PC-3 (cell line): Measurements from ENCODE around the gene TTF2. TPM values are rescaled to one million over a fixed set of nuclear protein-coding genes. Genes with fewer than 3 reads are reported as not detected.
"Not testable (repeated sequence)": the region's sequence is repeated elsewhere in the genome, so short reads cannot be mapped to it uniquely, and the experiment has no call there.

Source experiments
- ATAC-seq: fragments of 200-7000 bp; cut with Tn5 transposase; 2 replicates; pipeline ENCODE4 v1.9.1; 2020; ENCODE audit warnings: mild to moderate bottlenecking, moderate library complexity
- BruUV-seq: library from RNA; stranded (reverse); fragments of 400-500 nt; replicated peaks from 2 replicates; lab custom pipeline; 2021; lab: Mats Ljungman, UMichigan
- CTCF ChIA-PET: fragments of 300-600 bp; sonication (Branson Sonifier 250); formaldehyde crosslinking; loops from one replicate; lab custom pipeline; 2022; ENCODE audit warnings: antibody characterized with exemption; lab: Charles Lee
- POLR2A ChIA-PET: fragments of 300-600 bp; sonication (Branson Sonifier 250); formaldehyde crosslinking; loops from one replicate; lab custom pipeline; 2022; ENCODE audit warnings: antibody characterized with exemption; ENCODE audit not compliant: unreplicated experiment; lab: Charles Lee
- DNase-seq: peaks from one replicate; pipeline ENCODE4 v3.0.0-alpha.2; 2015
- H2AFZ ChIP-seq: fragments of 300-600 bp; sonication (generic); 2 replicates; pipeline ENCODE4 v1.6.0; 2016; ENCODE audit warnings: antibody characterized with exemption, low read length
- H3F3A ChIP-seq: fragments of 300-600 bp; sonication (generic); one replicate; pipeline ENCODE4 v1.6.0; 2017; ENCODE audit warnings: antibody characterized with exemption, low read length, control low read depth, mild to moderate bottlenecking; ENCODE audit not compliant: unreplicated experiment
- H3K27ac ChIP-seq: fragments of 300-600 bp; sonication (generic); 2 replicates; pipeline ENCODE4 v1.5.1; 2016; ENCODE audit warnings: mild to moderate bottlenecking, low read length
- H3K27me3 ChIP-seq: fragments of 300-600 bp; sonication (generic); 2 replicates; pipeline ENCODE4 v1.6.1; 2016; ENCODE audit warnings: low read length, mixed read lengths
- H3K36me3 ChIP-seq: fragments of 300-600 bp; sonication (generic); 2 replicates; pipeline ENCODE4 v1.6.1; 2016; ENCODE audit warnings: low read depth, mixed run types, low read length, mixed read lengths
- H3K4me1 ChIP-seq: fragments of 300-600 bp; sonication (generic); 2 replicates; pipeline ENCODE4 v1.5.1; 2016; ENCODE audit warnings: low read length; ENCODE audit not compliant: insufficient read depth
- H3K4me2 ChIP-seq: fragments of 300-600 bp; sonication (generic); 2 replicates; pipeline ENCODE4 v1.6.0; 2016; ENCODE audit warnings: low read length
- H3K4me3 ChIP-seq: fragments of 300-600 bp; sonication (generic); 2 replicates; pipeline ENCODE4 v1.5.1; 2016; ENCODE audit warnings: mild to moderate bottlenecking, low read length, mixed read lengths
- H3K79me2 ChIP-seq: fragments of 300-600 bp; sonication (generic); 2 replicates; pipeline ENCODE4 v1.6.1; 2017; ENCODE audit warnings: low read length, mixed read lengths
- H3K9ac ChIP-seq: fragments of 300-600 bp; sonication (generic); 2 replicates; pipeline ENCODE4 v1.6.0; 2016; ENCODE audit warnings: mild to moderate bottlenecking, low read length
- H3K9me2 ChIP-seq: fragments of 300-600 bp; sonication (generic); replicated peaks from 2 replicates; pipeline ENCODE4 v1.6.1; 2016; ENCODE audit warnings: mixed run types, low read length, mixed read lengths
- H3K9me3 ChIP-seq: fragments of 300-600 bp; sonication (generic); 2 replicates; pipeline ENCODE4 v1.6.1; 2016; ENCODE audit warnings: low read length, mixed read lengths
- H4K20me1 ChIP-seq: fragments of 300-600 bp; sonication (generic); 2 replicates; pipeline ENCODE4 v1.6.1; 2016; ENCODE audit warnings: low read length, mixed read lengths
- EZH2 ChIP-seq: fragments of 300-600 bp; sonication (generic); IDR thresholded peaks from one replicate; pipeline ENCODE4 v1.6.1; 2017; ENCODE audit warnings: antibody characterized with exemption, mild to moderate bottlenecking, low read length; ENCODE audit not compliant: unreplicated experiment
- EZH2phosphoT487 ChIP-seq: fragments of 300-600 bp; sonication (generic); IDR thresholded peaks from 2 replicates; pipeline ENCODE4 v1.6.1; 2018; ENCODE audit warnings: mild to moderate bottlenecking, antibody characterized with exemption, low read length, borderline replicate concordance
- intact Hi-C: fragments of 100-400 bp; cut with micrococcal nuclease; formaldehyde crosslinking; loops from 2 replicates; pipeline ENCODE4 v1.9.0; 2023
- microRNA-seq: library from miRNA; unstranded; fragments of <30 nt; microRNA quantifications from one replicate; pipeline ENCODE4 v1.1.0, GENCODE V29; 2020; ENCODE audit not compliant: unreplicated experiment
- total RNA-seq: library from RNA; depleted of rRNA; stranded (reverse); fragments of >200 nt; gene quantifications from 2 replicates; pipeline ENCODE4 v1.2.3, GENCODE V29; 2014; rRNA removed
- TF ChIP-seq, protein P1 (sequence below): fragments of 300-600 bp; sonication (generic); conservative IDR thresholded peaks from 2 replicates; pipeline ENCODE4 v1.5.1; 2017; ENCODE audit warnings: antibody characterized with exemption, low read depth, mild to moderate bottlenecking, low read length

The TTF2 gene
- total RNA-seq, 1 experiment from 2014 or later: 25.1 TPM

DNA sequence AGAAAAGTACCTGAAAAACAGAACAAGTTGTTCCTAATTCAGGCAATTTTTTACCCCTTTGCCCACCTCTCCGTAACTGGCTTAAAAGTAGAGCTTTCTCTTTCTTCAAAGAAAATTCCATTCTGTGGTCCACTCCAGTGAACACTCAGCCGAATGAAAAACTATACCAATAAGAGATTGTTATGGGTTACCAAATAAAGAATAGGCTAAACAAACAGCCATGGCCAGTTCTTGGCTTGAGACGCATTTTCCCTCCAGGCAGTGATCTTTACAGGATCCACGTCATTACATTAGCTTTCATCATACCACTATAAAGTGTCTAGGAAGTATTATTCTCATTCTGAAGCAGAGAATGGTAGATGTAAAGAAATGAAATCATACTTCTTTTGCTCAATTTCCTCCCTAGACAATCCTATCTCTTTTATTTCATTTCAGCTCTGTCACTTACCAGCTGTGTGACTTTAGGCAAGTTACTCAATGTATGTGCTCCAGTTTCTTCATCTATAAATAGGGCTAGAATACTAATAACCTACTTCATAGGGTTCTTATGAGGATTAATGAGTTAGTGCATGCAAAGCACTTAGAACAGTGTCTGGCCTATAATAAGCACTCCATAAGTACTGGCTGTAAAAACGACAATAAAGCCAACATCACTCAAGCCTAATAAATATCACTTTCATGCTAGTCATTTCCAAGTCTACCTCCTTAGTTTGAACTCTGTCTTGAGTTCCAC is 87.9 kb downstream of the TTF2 start:
- Histone ChIP-seq H3K9ac (peak overlapping the region; percentile 85), H3K9me3 (no peaks in the 10 kb centered on the region), H3K9me2 (no peaks in the 10 kb centered on the region), H3K4me3 (peak overlapping the region; percentile 59), H3K27me3 (no peaks in the 10 kb centered on the region), H3F3A (peaks cover 12% of the 10 kb centered on the region), H2AFZ (0 out of 2 replicates have a peak overlapping the region, but pooled peaks have one; percentile 18), H3K4me2 (peak overlapping the region; percentile 83), H4K20me1 (no peaks in the 10 kb centered on the region), H3K36me3 (no peaks in the 10 kb centered on the region), H3K79me2 (no peaks in the 10 kb centered on the region), H3K27ac (peak overlapping the region; percentile 98), H3K4me1 (peaks cover 40% of the 10 kb centered on the region)
- DNase-seq: peak; percentile 95
- peak; percentile 68 for ATAC-seq
- BruUV-seq: TSS peak; percentile 83
- TF ChIP-seq, protein P1, sequence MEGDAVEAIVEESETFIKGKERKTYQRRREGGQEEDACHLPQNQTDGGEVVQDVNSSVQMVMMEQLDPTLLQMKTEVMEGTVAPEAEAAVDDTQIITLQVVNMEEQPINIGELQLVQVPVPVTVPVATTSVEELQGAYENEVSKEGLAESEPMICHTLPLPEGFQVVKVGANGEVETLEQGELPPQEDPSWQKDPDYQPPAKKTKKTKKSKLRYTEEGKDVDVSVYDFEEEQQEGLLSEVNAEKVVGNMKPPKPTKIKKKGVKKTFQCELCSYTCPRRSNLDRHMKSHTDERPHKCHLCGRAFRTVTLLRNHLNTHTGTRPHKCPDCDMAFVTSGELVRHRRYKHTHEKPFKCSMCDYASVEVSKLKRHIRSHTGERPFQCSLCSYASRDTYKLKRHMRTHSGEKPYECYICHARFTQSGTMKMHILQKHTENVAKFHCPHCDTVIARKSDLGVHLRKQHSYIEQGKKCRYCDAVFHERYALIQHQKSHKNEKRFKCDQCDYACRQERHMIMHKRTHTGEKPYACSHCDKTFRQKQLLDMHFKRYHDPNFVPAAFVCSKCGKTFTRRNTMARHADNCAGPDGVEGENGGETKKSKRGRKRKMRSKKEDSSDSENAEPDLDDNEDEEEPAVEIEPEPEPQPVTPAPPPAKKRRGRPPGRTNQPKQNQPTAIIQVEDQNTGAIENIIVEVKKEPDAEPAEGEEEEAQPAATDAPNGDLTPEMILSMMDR: no peak
- TF ChIP-seq EZH2: no peak
- no peak for TF ChIP-seq EZH2phosphoT487
- intact Hi-C loops: loop anchor here (1.0 to 5.0 kb wide), 5 partner anchors 14 to 134 kb away; partner anchors contain the start of gene TRIM45
- ChIA-PET POLR2A (interaction anchor here (0.7 kb wide), 2 partner anchors 19 to 20 kb away, joined by 3 to 4 read pairs; no protein-coding TSS in a partner anchor), CTCF (interaction anchor here (1.0 kb wide), 1 partner anchor 19 kb away, joined by 4 read pairs; no protein-coding TSS in a partner anchor)

DNA sequence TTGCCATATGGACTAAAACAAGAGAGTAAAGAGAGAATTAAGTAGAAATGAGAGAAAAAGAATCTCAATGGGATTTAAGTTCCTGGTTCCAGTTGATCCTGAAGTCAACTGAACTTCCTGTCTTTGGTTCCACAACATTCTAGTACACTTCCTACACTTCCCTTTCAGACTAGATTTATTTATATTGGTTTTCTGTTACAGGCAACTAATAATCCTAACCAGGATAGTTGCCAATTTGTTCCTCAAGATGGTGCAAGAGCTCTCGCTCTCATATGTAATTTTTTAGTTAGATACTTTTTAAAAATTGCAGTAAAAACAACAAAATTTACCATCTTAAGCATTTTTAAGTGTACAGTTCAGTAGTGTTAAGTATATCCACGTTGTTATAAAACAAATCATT is 90.2 kb downstream of the TTF2 start:
- intact Hi-C loops: no loop called here

DNA sequence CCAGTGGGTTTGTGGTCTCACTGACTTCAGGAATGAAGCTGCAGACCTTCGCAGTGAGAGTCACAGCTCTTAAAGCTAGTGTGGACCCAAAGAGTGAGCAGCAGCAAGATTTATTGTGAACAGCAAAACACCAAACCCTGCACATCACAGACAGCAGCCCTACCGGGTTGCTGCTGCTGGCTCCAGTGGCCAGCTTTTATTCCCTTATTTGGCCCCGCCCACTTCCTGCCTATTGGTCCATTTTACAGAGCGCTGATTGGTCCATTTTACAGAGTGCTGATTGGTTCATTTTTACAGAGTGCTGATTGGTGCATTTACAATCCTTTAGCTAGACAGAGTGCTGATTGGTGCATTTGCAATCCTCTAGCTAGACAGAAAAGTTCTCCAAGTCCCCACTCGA is 91.2 kb downstream of the TTF2 start:
- H3K4me3 ChIP-seq, intact Hi-C loops, H3K27me3 ChIP-seq, H3K9me3 ChIP-seq, ATAC-seq, POLR2A ChIA-PET, H3K9ac ChIP-seq, DNase-seq, H4K20me1 ChIP-seq, H3K4me2 ChIP-seq, CTCF ChIA-PET, H3K9me2 ChIP-seq, BruUV-seq, H3K79me2 ChIP-seq, H2AFZ ChIP-seq, H3K27ac ChIP-seq, H3K36me3 ChIP-seq: not testable (repeated sequence)
- peaks cover 12% of the 10 kb centered on the region for H3F3A ChIP-seq
- H3K4me1 ChIP-seq: peaks cover 23% of the 10 kb centered on the region

More for the DNA sequence above, 90.2 kb downstream of the TTF2 start:
- no peak overlapping the region for H3K4me2 ChIP-seq
- no peaks in the 10 kb centered on the region for H3K9me2 ChIP-seq
- H3F3A ChIP-seq: peaks cover 12% of the 10 kb centered on the region
- ChIA-PET CTCF (interaction anchor here (0.6 kb wide), 1 partner anchor 403 kb away, joined by 3 read pairs; no protein-coding TSS in a partner anchor), POLR2A (interaction anchor here (0.6 kb wide), 1 partner anchor 365 kb away, joined by 3 read pairs; no protein-coding TSS in a partner anchor)
- H3K4me1 ChIP-seq: peaks cover 30% of the 10 kb centered on the region
- H2AFZ ChIP-seq: no peak overlapping the region
- no peak overlapping the region for H3K27ac ChIP-seq
- no peaks in the 10 kb centered on the region for H3K79me2 ChIP-seq
- no peaks in the 10 kb centered on the region for H3K9me3 ChIP-seq
- TF ChIP-seq EZH2 (no peak), EZH2phosphoT487 (no peak)
- TF ChIP-seq, protein P1: 0 out of 2 replicates have a peak, but pooled peaks have one; percentile 34
- DNase-seq (peak; percentile 39), ATAC-seq (no peak)
- no peak overlapping the region for H3K9ac ChIP-seq
- H3K36me3 ChIP-seq: no peaks in the 10 kb centered on the region
- no peaks in the 10 kb centered on the region for H4K20me1 ChIP-seq
- H3K4me3 ChIP-seq: no peak overlapping the region
- no TSS peak for BruUV-seq
- H3K27me3 ChIP-seq: no peaks in the 10 kb centered on the region

Small RNA genes within 50 kb of the gene (microRNA-seq; reads per million reads assigned to microRNA genes)
- gene MIR942: 22.8 reads per million, percentile 48 among the genes with 10 or more reads in this experiment

Other genes starting within 250 kb of the TTF2 start
- 57.4 and 77.8 TPM in 2 replicates for gene PTGFRN, start 150.4 kb upstream of the TTF2 start, total RNA-seq
- 0.17 and 0.36 TPM in 2 replicates for gene CD101, start 58.6 kb upstream of the TTF2 start, total RNA-seq
- gene TRIM45, start 61.4 kb downstream of the TTF2 start, total RNA-seq: 3.1 and 4.3 TPM in 2 replicates
- gene VTCN1, start 150.6 kb downstream of the TTF2 start, total RNA-seq: 0.12 TPM in 1 of 2 replicates, not detected in the other